HUDEP-2 (cell line): ENCODE data around the gene CD58.
A peak's percentile ranks its signal among the peaks of the same experiment; 100 is the strongest.

Experiments used
- DNase-seq, 76 experiments: peaks; one replicate each; lab custom pipeline; 2025; ENCODE audit not compliant: unreplicated experiment in 76 of 76; lab: John Stamatoyannopoulos, UW

CD58 gene

DNA sequence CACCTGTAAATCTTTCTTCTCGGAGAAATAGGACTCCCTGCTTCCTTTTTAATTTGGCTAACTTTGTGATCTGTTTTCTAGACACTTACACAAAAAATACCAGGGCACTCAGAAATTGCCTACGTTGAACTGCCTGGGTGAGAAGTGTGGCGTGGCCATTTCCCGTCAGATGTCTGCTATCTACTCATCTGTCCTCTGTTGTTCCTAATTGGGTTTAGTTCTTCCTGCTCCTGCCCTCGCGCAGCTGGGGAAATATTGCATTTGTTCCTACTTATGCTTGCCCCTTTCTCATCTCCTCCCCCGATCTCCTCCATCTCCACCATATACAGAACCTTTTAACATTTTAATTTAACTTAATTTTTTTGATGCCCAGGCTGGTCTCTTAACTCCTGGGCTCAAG lies 55.1 kb downstream of the CD58 start:
- DNase-seq, result no peak

DNA sequence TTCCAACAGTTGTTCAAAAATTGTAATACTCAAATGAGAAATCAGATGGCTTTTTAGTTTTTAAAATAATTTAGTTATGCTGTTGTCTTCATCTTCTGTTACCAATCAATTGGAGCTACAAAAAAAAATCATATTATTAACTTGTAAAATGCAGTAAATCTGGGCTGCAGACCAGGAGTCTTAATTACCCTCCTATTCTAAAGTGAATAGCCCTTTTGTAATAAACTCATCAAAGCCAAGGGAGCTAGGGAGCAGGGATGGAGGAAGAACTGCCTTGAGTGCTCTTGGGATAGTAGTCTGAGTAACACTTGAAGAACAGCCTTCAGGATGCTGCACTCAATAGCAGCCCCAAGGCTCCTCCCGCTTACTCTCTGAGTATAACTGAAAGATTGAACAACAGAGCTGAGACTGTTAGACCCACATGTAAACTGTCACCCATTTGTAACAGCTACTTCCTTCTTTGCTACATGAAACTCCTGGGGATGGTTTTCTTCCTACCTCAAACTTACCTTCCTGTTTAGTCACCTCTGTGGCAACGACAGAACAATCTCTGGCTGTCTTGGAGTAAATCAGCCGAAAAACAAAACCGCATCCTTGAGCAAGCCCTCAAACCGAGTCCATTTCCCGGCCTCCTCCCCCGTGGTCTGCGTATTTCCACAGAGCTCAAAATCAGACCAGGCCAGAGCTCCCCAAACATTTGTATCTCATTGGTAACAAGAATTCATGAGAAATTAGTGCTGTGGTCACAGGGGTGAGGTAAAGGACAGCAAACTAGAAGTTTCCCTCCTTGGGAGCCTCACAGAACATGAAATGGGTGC lies 55.9 kb downstream of the CD58 start:
- no peak for DNase-seq

DNA sequence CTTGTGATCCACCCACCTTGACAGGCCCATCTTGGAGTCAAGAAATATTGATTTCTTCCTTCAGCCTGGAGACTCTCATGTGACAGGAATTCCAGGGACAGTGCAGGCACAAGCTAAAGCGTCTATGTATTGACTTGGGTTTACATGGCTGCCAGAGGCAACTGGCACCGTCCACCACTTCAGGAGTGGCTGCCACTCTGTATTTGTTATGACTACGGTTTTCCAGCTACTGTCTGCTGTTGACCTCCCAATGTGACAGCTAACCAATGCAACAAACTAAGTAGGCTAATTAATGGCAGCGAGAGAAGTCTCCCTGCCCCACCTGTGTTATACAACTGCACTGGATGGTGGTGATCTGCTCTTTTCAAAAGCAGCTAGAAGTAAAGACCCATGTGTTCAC lies 56.9 kb downstream of the CD58 start:
- no peak for DNase-seq

DNA sequence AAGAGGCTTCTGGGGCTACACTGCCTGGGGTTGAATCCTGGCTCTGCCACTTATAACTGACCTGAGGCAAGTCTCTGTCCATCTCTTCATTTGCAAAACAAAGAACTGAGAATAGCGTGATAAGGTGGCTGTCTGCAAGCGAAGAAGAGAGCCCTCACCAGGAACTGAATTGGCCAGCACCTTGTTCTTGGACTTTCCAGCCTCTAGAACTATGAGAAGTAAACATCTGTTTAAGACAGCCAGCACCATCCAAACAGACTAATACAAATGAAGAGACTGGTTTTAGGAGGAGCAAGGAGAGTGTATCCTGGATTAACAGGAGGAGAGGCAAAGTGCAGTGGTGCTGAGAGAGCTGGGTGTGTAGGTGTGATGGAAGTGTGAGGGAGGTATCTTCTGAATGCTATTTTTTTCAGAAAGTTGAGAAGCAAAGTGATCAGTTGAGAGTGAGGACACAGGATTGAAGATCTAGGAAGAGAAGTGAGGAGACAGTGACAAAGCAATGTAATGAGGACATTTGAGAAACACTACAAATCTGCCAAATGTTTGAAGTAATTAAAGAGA lies 59.3 kb downstream of the CD58 start:
- DNase-seq, result no peak

DNA sequence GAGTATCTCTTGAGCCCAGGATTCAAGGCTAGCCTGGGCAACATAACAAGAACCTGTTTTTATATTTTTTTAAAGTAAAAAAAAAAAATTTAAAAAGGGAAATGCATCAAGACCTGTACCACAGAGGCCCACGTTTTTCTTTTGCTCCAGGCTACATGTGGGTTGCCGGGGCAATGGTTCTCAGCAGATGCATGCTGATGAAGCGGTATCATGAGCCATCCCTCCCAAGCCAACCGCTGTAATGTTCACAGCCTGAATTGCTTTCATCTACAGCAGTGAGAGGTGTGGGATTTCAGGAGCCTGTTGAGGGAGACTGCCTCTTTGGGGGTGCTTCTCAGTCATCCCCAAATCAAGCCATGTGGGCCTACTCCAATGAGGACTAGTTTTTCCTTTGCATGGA lies 60.5 kb downstream of the CD58 start:
- no peak for DNase-seq

DNA sequence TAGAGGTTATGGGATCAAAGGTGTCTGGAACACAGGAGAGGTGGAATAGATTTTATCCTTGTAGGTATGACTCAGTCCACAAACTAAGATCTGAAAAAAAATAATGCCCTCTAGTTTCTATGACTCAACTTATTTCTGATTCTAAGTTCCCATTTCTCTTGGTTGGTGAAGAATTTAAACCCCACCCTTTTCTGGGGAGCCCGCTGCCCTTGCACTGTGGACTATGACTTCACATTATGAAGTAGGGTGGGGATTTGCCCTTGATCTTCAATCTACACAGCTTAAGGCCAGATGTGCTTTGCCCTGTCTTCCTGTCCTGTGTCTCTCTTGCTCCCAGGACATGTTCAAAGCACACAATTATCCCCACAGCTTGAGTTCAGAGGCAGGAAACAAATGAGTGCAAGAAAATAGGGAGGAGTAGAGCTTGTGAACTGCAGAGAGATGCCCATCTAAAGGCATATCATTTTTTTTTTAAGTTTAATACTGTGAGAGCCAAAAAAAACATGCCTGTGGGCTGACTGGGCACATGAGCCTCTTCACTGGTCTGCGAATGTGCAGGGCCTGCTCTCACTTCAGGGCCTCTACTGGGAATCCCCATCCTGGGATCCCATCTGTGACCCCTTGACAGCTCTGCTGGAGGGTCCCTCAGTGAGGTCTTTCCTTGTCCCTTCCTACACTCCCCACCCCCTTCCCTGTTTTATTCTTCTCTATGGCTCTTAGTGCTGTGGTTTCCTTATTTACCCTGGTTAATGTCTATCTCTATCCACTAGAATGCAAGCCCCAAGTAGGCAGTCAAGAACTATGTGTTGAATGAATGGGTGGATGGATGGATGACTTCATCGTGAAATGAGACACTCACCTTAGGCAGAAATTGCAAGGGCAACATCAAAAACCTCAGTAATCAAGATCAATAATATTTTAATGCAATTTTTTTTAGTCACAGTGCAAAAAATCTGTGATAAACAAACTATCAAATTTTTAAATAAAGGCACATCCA lies 61.5 kb downstream of the CD58 start:
- DNase-seq, result peak in 65 of 76 experiments; percentile 8 to 81 (median 43)

DNA sequence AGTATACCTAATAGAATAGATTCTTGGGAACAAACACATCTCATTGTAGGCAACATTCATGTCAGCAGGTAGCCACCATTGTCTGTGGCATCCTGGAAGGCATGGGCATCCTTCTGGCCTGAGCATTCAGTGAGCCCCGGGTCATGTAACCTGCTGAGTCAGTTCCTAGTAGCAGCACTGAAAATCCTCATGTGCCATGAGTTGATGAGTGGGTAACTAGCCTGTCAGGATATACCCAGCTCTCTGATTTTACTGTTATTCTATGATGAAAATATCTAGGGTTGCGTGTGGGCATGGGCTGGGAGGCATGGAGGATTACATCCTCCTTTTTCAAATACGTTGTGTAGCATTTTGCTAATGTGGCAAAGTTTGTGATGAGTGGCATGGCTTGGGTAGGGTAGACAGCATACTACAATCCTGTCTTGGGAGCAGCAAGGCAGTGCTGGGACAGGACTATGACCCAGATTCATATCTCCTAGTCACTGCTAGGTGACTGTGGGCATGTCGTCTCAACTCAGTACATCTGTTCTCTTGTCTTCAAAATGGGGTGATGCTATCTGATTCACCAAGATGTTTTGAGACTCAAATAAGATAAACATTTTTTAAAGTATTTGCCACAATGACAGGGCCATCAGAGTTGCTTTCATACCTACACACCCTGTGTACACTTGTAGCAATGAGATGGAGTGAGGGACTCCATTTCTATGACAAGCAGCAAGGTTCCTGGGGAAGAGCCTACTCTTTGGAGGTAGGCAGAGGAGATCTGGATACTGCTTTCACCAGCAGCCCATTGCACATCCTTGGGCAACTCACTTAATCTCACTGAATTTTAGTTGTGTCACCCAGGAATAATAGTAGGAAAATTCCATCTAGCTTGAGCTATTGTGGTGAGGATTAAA lies 62.5 kb downstream of the CD58 start:
- DNase-seq, result peak in 4 of 76 experiments; percentile 6 to 43 (median 15)

DNA sequence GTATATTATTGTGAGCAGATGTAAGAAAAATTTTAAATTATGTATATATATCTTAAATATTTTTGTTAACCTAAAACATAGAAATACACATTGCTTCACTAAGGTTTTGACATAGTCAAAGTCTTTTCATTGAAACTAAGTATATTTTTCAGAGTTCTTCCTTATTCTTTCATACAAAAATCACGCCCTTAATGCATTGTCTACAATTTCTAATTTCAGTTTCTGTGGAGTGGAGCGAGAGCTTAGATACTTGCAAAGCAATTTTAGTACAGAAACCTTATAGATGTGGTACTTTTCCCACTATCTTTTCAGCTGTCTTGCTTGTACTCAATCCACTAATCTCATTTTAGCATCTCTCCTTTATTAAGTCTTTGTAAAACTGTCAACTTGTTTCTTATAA lies 63.2 kb downstream of the CD58 start:
- DNase-seq, result no peak

DNA sequence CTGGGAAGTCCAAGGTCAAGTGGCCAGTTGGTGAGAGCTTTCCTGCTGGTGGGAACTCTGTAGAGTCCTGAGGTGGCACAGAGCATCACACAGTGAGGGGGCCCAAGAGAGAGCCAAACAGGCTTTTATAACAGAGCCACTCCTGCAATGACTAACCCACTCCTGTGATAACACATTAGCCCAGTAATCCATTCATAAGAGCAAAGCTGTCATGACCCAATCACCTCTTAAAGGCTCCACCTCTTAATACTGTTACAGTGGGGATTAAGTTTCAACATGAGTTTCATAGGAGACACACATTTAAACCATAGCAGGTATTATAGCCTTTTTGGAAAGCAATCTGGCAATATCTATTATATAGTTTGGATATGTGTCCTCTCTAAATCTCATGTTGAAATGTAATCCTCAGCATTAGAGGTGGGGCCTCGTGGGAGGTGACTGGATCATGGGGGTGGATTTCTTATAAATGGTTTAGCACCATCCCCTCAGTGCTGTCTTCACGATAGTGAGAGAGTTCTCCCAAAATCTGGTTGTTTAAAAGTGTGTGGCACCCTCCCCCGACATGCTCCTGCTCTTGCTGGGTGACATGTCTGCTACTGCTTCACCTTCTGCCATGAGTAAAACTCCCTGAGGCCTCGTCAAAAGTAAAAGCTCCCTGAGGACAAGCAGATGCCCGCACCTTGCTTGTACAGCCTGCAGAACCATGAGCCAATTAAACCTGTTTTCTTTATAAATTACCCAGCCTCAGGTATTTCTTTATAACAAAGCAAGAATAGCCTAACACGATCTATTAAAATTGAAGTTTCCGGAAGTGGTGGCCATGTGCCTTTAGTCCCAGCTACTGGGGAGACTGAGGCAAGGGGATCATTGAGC lies 64.5 kb downstream of the CD58 start:
- DNase-seq, result no peak

DNA sequence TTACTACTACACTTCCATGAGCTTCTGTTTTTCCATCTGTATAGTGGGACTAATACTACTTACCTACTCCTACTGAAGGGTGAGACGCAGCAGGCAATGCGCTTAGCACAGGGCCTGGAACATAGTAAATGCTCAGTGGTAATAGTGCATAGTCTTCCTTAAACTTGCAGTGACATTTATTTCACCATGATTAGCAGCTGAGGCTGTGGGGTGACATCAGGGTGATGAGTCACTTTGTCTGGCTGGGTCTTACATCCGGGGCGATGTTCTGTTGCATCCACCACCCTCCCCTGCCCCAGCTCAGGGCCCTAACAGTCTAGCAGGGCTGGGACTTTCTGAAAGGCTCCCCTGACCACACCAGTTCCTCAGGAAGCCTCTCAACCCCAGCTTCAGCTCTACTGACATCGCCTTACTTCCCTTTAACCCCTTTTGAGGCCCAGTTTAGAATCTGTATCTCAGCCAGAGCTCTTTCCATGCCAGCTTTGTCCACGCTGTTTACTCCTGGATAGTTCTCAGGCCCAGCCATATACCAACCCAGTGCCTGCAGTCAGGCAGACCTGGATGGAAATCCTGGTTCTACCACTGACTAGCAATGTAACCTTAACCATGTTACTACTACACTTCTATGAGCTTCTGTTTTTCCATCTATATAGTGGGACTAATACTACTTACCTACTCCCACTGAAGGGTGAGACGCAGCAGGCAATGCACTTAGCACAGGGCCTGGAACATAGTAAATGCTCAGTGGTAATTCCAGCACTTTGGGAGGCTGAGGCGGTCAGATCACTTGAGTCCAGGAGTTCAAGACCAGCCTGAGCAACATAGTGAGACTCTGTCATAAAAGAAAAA lies 66.3 kb downstream of the CD58 start:
- DNase-seq, result peak in 74 of 76 experiments; percentile 33 to 88 (median 74)

DNA sequence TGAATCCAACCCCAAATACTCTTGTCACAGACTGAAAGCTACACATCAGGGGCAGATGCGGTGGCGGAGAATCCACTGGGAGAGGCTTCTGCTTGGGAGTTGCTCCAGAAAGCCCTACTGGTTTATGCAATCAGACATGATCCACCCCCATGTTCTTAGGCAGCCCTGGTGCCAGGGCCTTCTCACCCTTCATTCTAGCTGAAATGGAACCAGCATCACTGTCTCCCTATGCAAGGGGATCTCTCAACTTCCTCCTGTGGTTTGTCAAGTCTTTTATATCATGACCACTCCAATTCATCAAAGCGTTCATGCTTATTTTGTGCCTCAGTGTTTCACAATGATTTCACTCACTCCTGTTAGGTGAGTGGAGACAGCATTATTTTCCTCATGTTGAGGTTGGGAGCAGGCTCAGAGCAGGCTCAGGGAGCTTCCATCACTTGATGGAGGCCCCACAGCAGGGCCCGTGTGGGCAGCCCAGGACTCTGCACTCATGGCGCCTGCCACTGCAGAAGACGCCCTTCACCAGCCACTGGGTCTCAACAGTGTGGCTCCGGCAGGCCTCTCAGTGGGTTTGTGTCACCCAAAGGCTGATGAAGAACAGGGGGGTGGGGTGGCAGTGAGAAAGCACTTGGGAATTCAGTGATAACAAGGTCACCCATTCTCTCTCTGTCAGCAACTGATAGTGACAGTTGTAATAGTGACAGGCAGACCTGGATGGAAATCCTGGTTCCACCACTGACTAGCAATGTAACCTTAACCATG lies 67.1 kb downstream of the CD58 start:
- peak in 74 of 76 experiments; percentile 45 to 92 (median 77) for DNase-seq

DNA sequence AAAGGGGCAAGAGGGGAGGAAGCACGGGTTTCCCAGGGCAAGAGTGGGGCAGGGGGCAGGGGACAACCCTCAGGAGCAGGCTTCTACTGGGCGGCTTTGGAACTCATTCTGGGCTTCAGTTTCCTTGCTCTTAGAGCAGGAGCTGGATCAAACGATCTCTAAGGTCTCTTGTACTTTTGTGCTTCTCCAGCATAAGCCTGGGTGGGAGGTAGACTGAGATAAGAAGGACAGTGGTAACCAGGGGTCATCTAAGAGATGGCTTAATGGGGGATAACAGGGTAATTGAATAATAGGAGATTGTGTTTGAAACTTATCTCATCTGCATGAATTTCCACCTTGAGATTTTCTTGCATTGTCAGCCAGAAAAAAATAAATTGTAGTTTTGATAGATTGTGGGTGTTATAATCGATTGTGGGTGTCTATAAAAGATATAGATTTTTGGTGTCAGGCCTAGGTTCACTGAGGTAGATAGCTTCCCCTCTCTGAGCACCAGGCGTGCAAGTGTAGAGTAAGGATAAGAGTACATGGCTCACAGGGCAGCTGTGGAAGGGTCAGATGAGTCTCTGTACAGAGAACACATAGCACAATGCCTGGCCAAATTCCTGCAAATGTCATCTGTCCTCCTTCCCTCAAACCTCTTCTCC lies 68.0 kb downstream of the CD58 start:
- DNase-seq, result peak in 30 of 76 experiments; percentile 4 to 59 (median 28)

DNA sequence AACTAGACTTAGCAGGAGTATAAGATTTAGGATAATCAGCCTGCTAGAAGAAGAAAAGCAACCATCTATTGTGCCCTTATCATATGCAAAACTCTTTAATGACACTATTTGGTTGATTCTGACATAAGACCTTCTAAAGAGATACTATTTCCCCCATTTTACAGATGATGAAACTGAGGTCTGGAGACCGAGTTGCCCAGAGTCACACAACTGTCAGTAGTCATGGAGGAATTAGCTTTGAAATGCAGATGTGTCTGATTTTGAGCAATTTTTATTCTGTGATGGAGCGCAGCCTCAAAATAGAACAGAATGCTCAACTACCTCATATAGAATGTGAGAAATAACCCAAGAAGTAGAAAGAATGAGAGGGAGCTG lies 69.0 kb downstream of the CD58 start:
- no peak for DNase-seq

DNA sequence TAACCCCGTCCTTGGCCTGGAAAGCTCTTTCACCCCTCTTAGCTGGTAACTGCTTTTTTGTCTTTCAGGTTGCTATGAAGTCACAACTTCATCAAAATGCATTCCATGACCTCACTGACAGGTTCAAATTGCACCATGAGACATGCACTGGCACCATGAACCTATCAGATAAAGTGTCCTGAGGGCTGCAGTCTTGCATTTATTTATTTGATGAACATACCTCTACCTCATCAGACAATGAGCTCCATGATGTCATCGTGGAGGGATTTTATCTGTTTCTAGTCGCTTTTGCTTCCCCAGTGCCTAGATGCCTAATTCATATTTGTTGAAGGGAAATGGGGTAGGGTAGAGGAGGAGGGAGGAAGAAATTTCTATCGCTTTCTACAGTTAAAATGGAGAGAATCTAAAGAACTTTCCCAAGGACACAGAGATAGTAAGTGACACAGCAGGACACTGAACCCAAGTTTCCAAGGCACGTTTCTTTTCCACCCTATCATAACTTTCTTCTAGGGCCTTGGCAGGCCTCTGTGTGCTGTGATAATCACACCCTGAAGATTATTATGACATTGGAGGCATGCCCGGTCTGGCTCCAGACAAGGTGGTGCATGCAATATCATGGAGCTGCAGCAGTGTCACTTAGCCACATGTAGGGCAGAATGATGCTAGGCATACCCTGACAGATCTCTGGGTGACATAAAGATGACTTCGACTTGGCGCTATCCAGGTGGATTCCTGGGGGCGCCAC lies 69.5 kb downstream of the CD58 start:
- peak in 74 of 76 experiments; percentile 31 to 97 (median 87) for DNase-seq

DNA sequence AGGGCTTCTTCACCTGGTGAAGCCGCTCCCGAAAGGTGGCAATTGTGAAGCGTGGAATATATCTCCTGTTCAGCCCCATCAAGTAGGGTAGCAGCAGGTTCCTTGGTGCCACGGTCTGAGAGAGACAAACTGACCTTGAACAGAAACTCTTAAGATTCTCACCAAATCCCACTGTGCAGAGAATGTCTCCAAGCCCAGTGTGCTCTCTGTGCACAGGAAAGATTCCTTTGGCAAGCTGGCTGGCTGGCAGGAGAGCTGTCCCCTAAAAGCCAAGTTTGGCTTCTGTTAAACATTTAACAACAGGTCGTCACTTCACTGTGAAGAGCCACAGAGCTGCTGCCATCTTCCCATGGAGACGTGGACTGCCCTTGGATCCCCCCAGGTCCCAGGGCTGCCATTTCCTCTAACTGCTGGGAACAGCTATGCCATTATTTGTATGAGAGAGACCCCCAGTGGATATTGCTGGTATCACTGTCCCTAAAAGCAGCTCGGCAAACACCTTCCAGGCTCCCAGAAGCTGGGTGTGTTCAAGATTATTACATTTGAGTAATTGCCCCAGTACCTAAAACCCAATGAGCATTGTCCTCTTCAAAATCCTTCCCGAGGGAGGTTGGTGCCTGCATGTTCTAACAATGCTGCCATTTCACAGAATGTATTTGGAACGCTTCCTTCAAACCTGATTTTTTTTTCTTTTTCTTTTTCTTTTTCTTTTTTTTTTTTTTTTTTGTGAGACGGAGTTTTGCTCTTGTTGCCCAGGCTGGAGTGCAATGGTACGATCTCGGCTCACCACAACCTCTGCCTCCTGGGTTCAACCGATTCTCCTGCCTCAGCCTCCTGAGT lies 71.8 kb downstream of the CD58 start:
- peak in 66 of 76 experiments; percentile 9 to 82 (median 51) for DNase-seq
